ENCODE results near the gene DTNBP1. TPM values are rescaled to one million over a fixed set of nuclear protein-coding genes. Genes with fewer than 3 reads are reported as not detected.
A peak's percentile ranks its signal among the peaks of the same experiment; 100 is the strongest.

Gene DTNBP1
- total RNA-seq, 1 donor from 2014 or later: 19.4 TPM

GRCh38 chr6:15585760-15586214, 77.0 kb downstream of the DTNBP1 start:
- H3K27ac Mint-ChIP-seq: no peak overlapping the region
- no peaks in the 10 kb centered on the region for H3K9me3 Mint-ChIP-seq
- peaks cover 12% of the 10 kb centered on the region for H3K4me1 Mint-ChIP-seq

DNA sequence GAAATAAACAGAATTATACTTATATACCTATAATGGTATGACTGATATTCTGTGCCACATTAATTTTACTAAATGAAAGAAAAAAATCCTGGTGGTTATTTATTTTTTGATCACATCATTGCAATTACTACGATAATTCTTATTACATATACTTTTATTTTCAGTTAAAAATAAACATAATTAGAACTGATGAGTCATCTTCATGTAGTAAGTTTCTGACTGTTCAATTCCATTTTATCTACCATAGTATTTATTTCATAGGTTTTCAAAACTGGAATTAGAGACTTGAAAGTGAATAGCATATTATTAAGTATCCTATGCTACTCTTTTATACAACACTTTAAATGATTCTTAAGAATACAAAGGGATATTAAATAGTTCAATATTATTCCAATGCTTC, 80.3 kb downstream of the DTNBP1 start:
- TF ChIP-seq CTCF (IDR thresholded peaks at IDR 0.05; ENCODE audit: unreplicated experiment): no peak
- Mint-ChIP-seq H3K27ac (no peak overlapping the region), H3K36me3 (peaks cover 2% of the 10 kb centered on the region), H3K4me1 (peaks cover 20% of the 10 kb centered on the region), H3K27me3 (ENCODE audit: low read depth) (no peaks in the 10 kb centered on the region), H3K4me3 (no peak overlapping the region), H3K9me3 (peaks cover 5% of the 10 kb centered on the region)
- DNase-seq (ENCODE audit: low spot score in 2 of 2, unreplicated experiment in 2 of 2): no peak

More at GRCh38 chr6:15585760-15586214, 77.0 kb downstream of the DTNBP1 start:
- no peak for DNase-seq (ENCODE audit: low spot score in 2 of 2, unreplicated experiment in 2 of 2)
- H3K27me3 Mint-ChIP-seq (ENCODE audit: low read depth): no peaks in the 10 kb centered on the region
- no peak for TF ChIP-seq CTCF (IDR thresholded peaks at IDR 0.05; ENCODE audit: unreplicated experiment)
- H3K36me3 Mint-ChIP-seq: no peaks in the 10 kb centered on the region
- H3K4me3 Mint-ChIP-seq: peak overlapping the region; percentile 35

DNA sequence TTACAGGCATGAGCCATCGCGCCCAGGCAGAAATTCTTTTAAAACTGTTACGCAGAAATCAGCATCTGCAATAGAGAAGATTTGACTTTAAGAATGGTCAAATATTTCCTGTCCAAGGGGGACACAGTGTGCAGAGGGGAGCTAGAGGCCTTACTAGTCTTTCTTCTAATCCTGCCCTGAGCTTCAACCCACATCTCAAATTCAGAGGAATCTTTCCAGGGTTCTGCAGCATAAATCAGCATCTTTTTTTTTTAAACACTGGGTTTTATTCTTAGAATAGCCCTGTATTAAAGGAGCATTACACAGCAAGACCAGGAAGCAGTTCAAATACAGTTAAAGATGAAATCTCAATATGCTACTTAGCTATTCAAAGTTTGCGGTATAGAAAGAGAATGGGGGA, 81.1 kb downstream of the DTNBP1 start:
- Mint-ChIP-seq H3K36me3 (peaks cover 2% of the 10 kb centered on the region), H3K9me3 (peaks cover 5% of the 10 kb centered on the region), H3K27me3 (ENCODE audit: low read depth) (no peaks in the 10 kb centered on the region), H3K4me3 (no peak overlapping the region), H3K27ac (peak overlapping the region; percentile 22), H3K4me1 (peaks cover 26% of the 10 kb centered on the region)
- no peak for TF ChIP-seq CTCF (IDR thresholded peaks at IDR 0.05; ENCODE audit: unreplicated experiment)
- no peak for DNase-seq (ENCODE audit: low spot score in 2 of 2, unreplicated experiment in 2 of 2)

DNA sequence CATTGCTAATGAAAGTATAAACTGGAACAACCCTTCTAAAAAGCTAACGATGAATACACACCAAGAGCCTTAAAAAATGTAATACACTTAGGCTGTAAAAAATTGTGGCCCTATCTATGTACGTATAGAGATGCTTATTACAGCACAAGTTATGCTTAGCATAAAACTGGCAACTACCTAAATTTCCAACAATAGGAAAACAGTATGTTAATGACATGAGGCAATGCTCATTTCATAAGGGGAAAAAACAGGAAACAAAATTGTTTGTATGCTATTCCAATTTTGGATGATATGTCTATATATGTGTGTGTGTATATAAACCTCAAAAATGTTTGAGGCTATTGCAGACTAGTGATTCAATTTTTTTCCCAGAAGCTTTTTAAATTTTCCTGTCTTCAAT, 82.5 kb downstream of the DTNBP1 start:
- TF ChIP-seq CTCF (IDR thresholded peaks at IDR 0.05; ENCODE audit: unreplicated experiment): no peak
- Mint-ChIP-seq H3K27ac (no peak overlapping the region), H3K4me1 (peaks cover 23% of the 10 kb centered on the region)

GRCh38 chr6:15578716-15579391, 84.0 kb downstream of the DTNBP1 start:
- Mint-ChIP-seq H3K27ac (no peak overlapping the region), H3K9me3 (peaks cover 5% of the 10 kb centered on the region), H3K27me3 (ENCODE audit: low read depth) (no peaks in the 10 kb centered on the region), H3K4me1 (peaks cover 34% of the 10 kb centered on the region), H3K36me3 (peaks cover 2% of the 10 kb centered on the region), H3K4me3 (no peak overlapping the region)
- TF ChIP-seq CTCF (IDR thresholded peaks at IDR 0.05; ENCODE audit: unreplicated experiment): no peak
- no peak for DNase-seq (ENCODE audit: low spot score in 2 of 2, unreplicated experiment in 2 of 2)

More for the DNA sequence above, 82.5 kb downstream of the DTNBP1 start:
- H3K4me3 Mint-ChIP-seq: no peak overlapping the region
- H3K9me3 Mint-ChIP-seq: peaks cover 5% of the 10 kb centered on the region
- H3K27me3 Mint-ChIP-seq (ENCODE audit: low read depth): no peaks in the 10 kb centered on the region
- peaks cover 2% of the 10 kb centered on the region for H3K36me3 Mint-ChIP-seq
- no peak for DNase-seq (ENCODE audit: low spot score in 2 of 2, unreplicated experiment in 2 of 2)
